GM12878 (cell line): Measurements from ENCODE around the gene PRKAG2. TPM values are rescaled to one million over a fixed set of nuclear protein-coding genes. Genes with fewer than 3 reads are reported as not detected.

Source experiments
- ATAC-seq: fragments of 200-7000 bp; cut with Tn5 transposase; 3 replicates; pipeline ENCODE4 v1.9.1; 2020; ENCODE audit warnings: mild to moderate bottlenecking, moderate library complexity
- BruUV-seq: library from RNA; stranded (reverse); fragments of 400-500 nt; replicated peaks from 2 replicates; lab custom pipeline; 2021; lab: Mats Ljungman, UMichigan
- CTCF ChIA-PET: fragments of 300-600 bp; sonication (Branson Sonifier 250); formaldehyde crosslinking; extraction: SDS; loops from one replicate; lab custom pipeline; 2021; ENCODE audit warnings: inconsistent platforms; lab: Yijun Ruan, JAX
- POLR2A ChIA-PET: fragments of 350-600 bp; formaldehyde crosslinking; extraction: SDS; loops from one replicate; lab custom pipeline; 2021; ENCODE audit warnings: inconsistent platforms; lab: Charles Lee
- RAD21 ChIA-PET: fragments of 300-600 bp; sonication (Branson Sonifier 250); formaldehyde crosslinking; loops from one replicate; lab custom pipeline; 2023; ENCODE audit warnings: antibody characterized with exemption; ENCODE audit not compliant: unreplicated experiment; lab: Charles Lee
- SMC1A ChIA-PET: fragments of 300-600 bp; sonication (Branson Sonifier 250); formaldehyde crosslinking; loops from one replicate; lab custom pipeline; 2023; ENCODE audit not compliant: unreplicated experiment, uncharacterized antibody; lab: Charles Lee
- DNase-seq: peaks from one replicate; pipeline ENCODE4 v3.0.0-alpha.2; 2011; ENCODE audit warnings: low read depth, low spot score
- FAIRE-seq: peaks from 3 replicates; lab custom pipeline; 2011; peaks lifted over from hg19 to GRCh38; lab: Jason Lieb, UNC
- H2AFZ ChIP-seq: 2 replicates; pipeline ENCODE4 v1.6.0; 2011; ENCODE audit warnings: low read depth, low read length, control low read depth; ENCODE audit not compliant: control insufficient read depth
- H3K27ac ChIP-seq: 2 replicates; pipeline ENCODE4 v1.5.1; 2011; ENCODE audit warnings: control low read depth; ENCODE audit not compliant: control insufficient read depth, insufficient read depth
- H3K27me3 ChIP-seq, 2 experiments: replicated peaks in 1 of 2; 2 replicates each; pipeline versions ENCODE4 v1.6.0 to v1.6.1; 2011; ENCODE audit warnings: low read length in 1 of 2; ENCODE audit not compliant: control insufficient read depth in 2 of 2, insufficient read depth in 2 of 2
- H3K36me3 ChIP-seq, 2 experiments: 2 replicates each; pipeline ENCODE4 v1.5.1; 2011; ENCODE audit warnings: low read length in 1 of 2; ENCODE audit not compliant: control insufficient read depth in 2 of 2, insufficient read depth in 2 of 2
- H3K4me1 ChIP-seq: 2 replicates; pipeline ENCODE4 v1.6.1; 2011; ENCODE audit warnings: mild to moderate bottlenecking, low read length, moderate library complexity, mixed read lengths; ENCODE audit not compliant: control insufficient read depth, insufficient read depth
- H3K4me2 ChIP-seq: 2 replicates; pipeline ENCODE4 v1.6.0; 2011; ENCODE audit warnings: control low read depth; ENCODE audit not compliant: control insufficient read depth, insufficient read depth
- H3K4me3 ChIP-seq: fragments of 200-600 bp; sonication (generic); 2 replicates; pipeline ENCODE4 v1.5.1; 2016
- H3K79me2 ChIP-seq: 2 replicates; pipeline ENCODE4 v1.6.0; 2011; ENCODE audit warnings: low read length; ENCODE audit not compliant: control insufficient read depth, insufficient read depth
- H3K9ac ChIP-seq: 2 replicates; pipeline ENCODE4 v1.8.0; 2011; ENCODE audit warnings: low read length, control low read depth, mixed read lengths; ENCODE audit not compliant: control insufficient read depth, insufficient read depth
- H3K9me3 ChIP-seq: replicated peaks from 3 replicates; pipeline ENCODE4 v1.5.1; 2011; ENCODE audit warnings: mild to moderate bottlenecking, low read length; ENCODE audit not compliant: control insufficient read depth, insufficient read depth
- H4K20me1 ChIP-seq: 2 replicates; pipeline ENCODE4 v1.6.0; 2011; ENCODE audit not compliant: control insufficient read depth, insufficient read depth
- ATF2 ChIP-seq: IDR thresholded peaks from 2 replicates; pipeline ENCODE4 v1.6.1; 2012; ENCODE audit warnings: low read length, inconsistent platforms
- ATF7 ChIP-seq: fragments of 450-650 bp; IDR thresholded peaks from 2 replicates; pipeline ENCODE4 v1.6.1; 2016; ENCODE audit warnings: low read depth, mild to moderate bottlenecking
- GABPA ChIP-seq: IDR thresholded peaks from 2 replicates; pipeline ENCODE4 v1.6.1; 2014; ENCODE audit warnings: antibody characterized with exemption, low read depth, mild to moderate bottlenecking, inconsistent platforms
- HDGF ChIP-seq: fragments of 450-650 bp; IDR thresholded peaks from 2 replicates; pipeline ENCODE4 v1.6.1; 2016; ENCODE audit warnings: antibody characterized with exemption
- MYC ChIP-seq: IDR thresholded peaks from 2 replicates; pipeline ENCODE4 v1.6.1; 2011; ENCODE audit warnings: mild to moderate bottlenecking, low read length, moderate library complexity, inconsistent platforms; ENCODE audit not compliant: insufficient read depth, insufficient replicate concordance, insufficient read length, severe bottlenecking
- NFIC ChIP-seq: IDR thresholded peaks from 2 replicates; pipeline ENCODE4 v1.6.1; 2012; ENCODE audit warnings: low read depth, mild to moderate bottlenecking, inconsistent platforms, low read length, moderate library complexity
- NR2C2 ChIP-seq: IDR thresholded peaks from 2 replicates; pipeline ENCODE4 v1.6.1; 2011; ENCODE audit warnings: borderline replicate concordance, low read depth; ENCODE audit not compliant: control insufficient read depth, insufficient read length
- PRDM15 ChIP-seq: fragments of 450-650 bp; formaldehyde crosslinking; IDR thresholded peaks from 2 replicates; pipeline ENCODE4 v1.4.0; 2020; ENCODE audit warnings: mild to moderate bottlenecking, moderate library complexity
- SP1 ChIP-seq: IDR thresholded peaks from one replicate; pipeline ENCODE4 v1.6.1; 2011; ENCODE audit warnings: low read depth, low read length
- TCF3 ChIP-seq: IDR thresholded peaks from 2 replicates; pipeline ENCODE4 v1.6.1; 2012; ENCODE audit warnings: low read depth, mild to moderate bottlenecking, low read length, borderline replicate concordance; ENCODE audit not compliant: insufficient read depth
- USF2 ChIP-seq: IDR thresholded peaks from 2 replicates; pipeline ENCODE4 v1.6.1; 2011; ENCODE audit warnings: low read depth, low read length, improper control_type of control experiment, borderline replicate concordance
- ZNF217 ChIP-seq: fragments of 450-650 bp; IDR thresholded peaks from 2 replicates; pipeline ENCODE4 v1.6.1; 2017; ENCODE audit warnings: antibody characterized with exemption, mild to moderate bottlenecking
- ZNF274 ChIP-seq: IDR thresholded peaks from one replicate; pipeline ENCODE4 v1.8.0; 2011; ENCODE audit not compliant: insufficient read length, insufficient read depth
- ZSCAN29 ChIP-seq: fragments of 450-650 bp; IDR thresholded peaks from 2 replicates; pipeline ENCODE4 v1.6.1; 2017; ENCODE audit warnings: mild to moderate bottlenecking, moderate library complexity
- WGBS: methylation state at CpG from one replicate; pipeline ENCODE4 v1.1.6; 2016; ENCODE audit warnings: low lambda C conversion rate; ENCODE audit not compliant: insufficient replicate concordance, insufficient coverage; ENCODE audit errors: missing lambda C conversion rate; 5-methylcytosine and 5-hydroxymethylcytosine counted together
- in situ Hi-C: fragments of 300-500 bp; cut with MboI; formaldehyde crosslinking; loops from 9 replicates; pipeline ENCODE4 v1.14.3; 2018; ENCODE audit warnings: mixed read lengths
- intact Hi-C: fragments of 100-400 bp; cut with micrococcal nuclease; formaldehyde crosslinking; loops from one replicate; pipeline ENCODE4 v1.14.2; 2022; ENCODE audit not compliant: unreplicated experiment
- polyA plus RNA-seq, 11 experiments: library from polyadenylated mRNA; depleted of rRNA in 4 of 11; unstranded in 6 of 11; stranded (reverse) in 5 of 11; fragments of >200 nt; fragmentation: Nextera tagmentation in 4 of 11; fragmentation: Illumina TruSeq in 1 of 11; extraction: Ambion mirVana in 4 of 11; extraction: Trizol in 1 of 11; gene quantifications; 1 replicate in 1 of 11; 2 replicates in 10 of 11; pipeline versions ENCODE4 v1.2.1 to v1.2.3, GENCODE V29; 2011 to 2016; ENCODE audit warnings: inconsistent platforms in 2 of 11, missing spikeins in 2 of 11, low read depth in 1 of 11
- total RNA-seq, 4 experiments: library from RNA; depleted of rRNA in 3 of 4; stranded (reverse); fragments of >200 nt in 3 of 4; fragmentation: Illumina TruSeq in 1 of 4; extraction: Trizol in 1 of 4; gene quantifications; 2 replicates each; pipeline versions ENCODE4 v1.2.1 to v1.2.3, GENCODE V29; 2013 to 2021
- TF ChIP-seq, protein P1 (sequence below): IDR thresholded peaks from 2 replicates; pipeline ENCODE4 v1.6.1; 2011; ENCODE audit warnings: mild to moderate bottlenecking, low read depth, low read length, moderate library complexity; ENCODE audit not compliant: insufficient replicate concordance

Gene PRKAG2
- total and polyA plus RNA-seq, 10 of the 15 experiments (the other 5 are each of a cell fraction or from before 2014, with no cell fraction given), result 3.4 to 8.9 (median 6.8) TPM

- SMC1A ChIA-PET, result no interaction called here
- in situ Hi-C loops (no loop called here), intact Hi-C loops (loop anchor here (5.0 kb wide), 1 partner anchor 77 kb away; no protein-coding TSS in a partner anchor)
- H3K9me3 ChIP-seq, result no peaks in the 10 kb centered on the region
- CTCF ChIA-PET, result no interaction called here
- H3K4me2 ChIP-seq, result no peak overlapping the region
- H3K36me3 ChIP-seq, result no peaks in the 10 kb centered on the region
- H3K9ac ChIP-seq, result no peak overlapping the region
- DNase-seq, result no peak
- no peaks in the 10 kb centered on the region for H3K79me2 ChIP-seq
- RAD21 ChIA-PET, result no interaction called here
- no peak overlapping the region for H3K4me3 ChIP-seq
- H3K4me1 ChIP-seq, result peaks cover 3% of the 10 kb centered on the region; the same call in 1 of the 2 replicates
- FAIRE-seq, result no peak
- no peak overlapping the region for H2AFZ ChIP-seq
- no peak overlapping the region for H3K27ac ChIP-seq
- H4K20me1 ChIP-seq, result no peaks in the 10 kb centered on the region
- BruUV-seq, result no TSS peak
- no peak for ATAC-seq
- POLR2A ChIA-PET, result no interaction called here
- H3K27me3 ChIP-seq, result no peaks in the 10 kb centered on the region; a peak in 1 of 4 replicates
- 73% methylated on average over 14 of the region's 14 CpGs for WGBS
- TF ChIP-seq USF2, result no peak
- no peak for TF ChIP-seq HDGF
- TF ChIP-seq ATF2, result no peak
- no peak for TF ChIP-seq ZSCAN29
- TF ChIP-seq TCF3, result 0 out of 2 replicates have a peak, but pooled peaks have one; percentile 32
- TF ChIP-seq ZNF274, result no peak
- TF ChIP-seq, protein P1, sequence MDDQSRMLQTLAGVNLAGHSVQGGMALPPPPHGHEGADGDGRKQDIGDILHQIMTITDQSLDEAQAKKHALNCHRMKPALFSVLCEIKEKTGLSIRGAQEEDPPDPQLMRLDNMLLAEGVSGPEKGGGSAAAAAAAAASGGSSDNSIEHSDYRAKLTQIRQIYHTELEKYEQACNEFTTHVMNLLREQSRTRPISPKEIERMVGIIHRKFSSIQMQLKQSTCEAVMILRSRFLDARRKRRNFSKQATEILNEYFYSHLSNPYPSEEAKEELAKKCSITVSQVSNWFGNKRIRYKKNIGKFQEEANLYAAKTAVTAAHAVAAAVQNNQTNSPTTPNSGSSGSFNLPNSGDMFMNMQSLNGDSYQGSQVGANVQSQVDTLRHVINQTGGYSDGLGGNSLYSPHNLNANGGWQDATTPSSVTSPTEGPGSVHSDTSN, result peak; percentile 85
- TF ChIP-seq ATF7, result no peak
- TF ChIP-seq NR2C2, result no peak
- TF ChIP-seq MYC, result no peak
- TF ChIP-seq ZNF217, result no peak
- peak; percentile 54; the same call in 1 of the 2 replicates for TF ChIP-seq NFIC
- TF ChIP-seq GABPA, result no peak
- no peak for TF ChIP-seq PRDM15 (CRISPR knock-in tag)
- TF ChIP-seq SP1, result no peak
Measured at GRCh38 chr7:151709141-151710038, 167.5 kb downstream of the PRKAG2 start.
